ENCODE results near the gene TRAPPC11. TPM values are rescaled to one million over a fixed set of nuclear protein-coding genes. Genes with fewer than 3 reads are reported as not detected.

The TRAPPC11 gene
- total and polyA plus RNA-seq, 2 of the 13 experiments (the other 11 are each of a cell fraction or from before 2014, with no cell fraction given), result 18.0 to 23.2 TPM

GRCh38 chr4:183738081-183738673 is 79.1 kb downstream of the TRAPPC11 start (continued):
- TF ChIP-seq SOX13 (IDR thresholded peaks at IDR 0.05), result no peak
- TF ChIP-seq SOX13 (CRISPR knock-in tag; conservative IDR thresholded peaks at IDR 0.05 in 1 of 2, IDR thresholded peaks at IDR 0.05 in 1 of 2), result no peak
- no peak for TF ChIP-seq ZSCAN9 (CRISPR knock-in tag; IDR thresholded peaks at IDR 0.05; ENCODE audit: borderline replicate concordance)
- TF ChIP-seq DRAP1 (CRISPR knock-in tag; IDR thresholded peaks at IDR 0.05), result no peak
- TF ChIP-seq HOXD1 (CRISPR knock-in tag; IDR thresholded peaks at IDR 0.05), result no peak
- no peak for TF ChIP-seq ZFX (CRISPR knock-in tag; IDR thresholded peaks at IDR 0.05; ENCODE audit: low read depth)
- no peak for TF ChIP-seq ZNF703 (CRISPR knock-in tag; IDR thresholded peaks at IDR 0.05; ENCODE audit: borderline replicate concordance)
- TF ChIP-seq ZSCAN21 (CRISPR knock-in tag; IDR thresholded peaks at IDR 0.05; ENCODE audit: borderline replicate concordance), result no peak

- H4K20me1 ChIP-seq (ENCODE audit: insufficient read depth, low read length), result no peaks in the 10 kb centered on the region
- ChIA-PET POLR2A (no interaction called here), CTCF (ENCODE audit: low intra/inter-chr PET ratio, low total read pairs) (no interaction called here)
- no peak for FAIRE-seq
- ATAC-seq, result no peak
- BruUV-seq (replicated peaks), result no TSS peak
- H3K4me1 ChIP-seq (ENCODE audit: insufficient read depth, low read length), result no peaks in the 10 kb centered on the region
- no peak for DNase-seq (ENCODE audit: low spot score)
- no peak overlapping the region for H3K4me3 ChIP-seq (replicated peaks in 1 of 3; ENCODE audit: insufficient read depth in 1 of 3, low read depth in 2 of 3, low read length in 3 of 3)
- no peak overlapping the region for H3K4me2 ChIP-seq (ENCODE audit: low read depth, low read length)
- 76% methylated on average over 4 of the region's 4 CpGs for WGBS (ENCODE audit: low lambda C conversion rate)
- H3K27ac ChIP-seq (ENCODE audit: extremely low read length, insufficient read depth, low read length), result no peak overlapping the region
- TF ChIP-seq MAFK (conservative IDR thresholded peaks at IDR 0.05 in 1 of 2, IDR thresholded peaks at IDR 0.05 in 1 of 2; ENCODE audit: low read length in 2 of 2) (peak in 1 of 2 experiments; percentile 41; a peak in 2 of 4 replicates), ZNF431 (CRISPR knock-in tag; IDR thresholded peaks at IDR 0.05; ENCODE audit: borderline replicate concordance, low read depth) (no peak), HDAC2 (CRISPR knock-in tag; IDR thresholded peaks at IDR 0.05) (no peak), ZNF503 (CRISPR knock-in tag; IDR thresholded peaks at IDR 0.05) (no peak), GRHL1 (CRISPR knock-in tag; conservative IDR thresholded peaks at IDR 0.05) (no peak)
- H3K9ac ChIP-seq (ENCODE audit: insufficient read depth, low read depth, low read length), result no peak overlapping the region
- no peaks in the 10 kb centered on the region for H3K9me3 ChIP-seq (ENCODE audit: low read length)
- intact Hi-C loops (cut with micrococcal nuclease; ENCODE audit: unreplicated experiment) (no loop called here), in situ Hi-C loops (cut with HindIII; ENCODE audit: extremely low pct_ligation_motif_present, low pct_unique_long_range_greater_than_20kb) (no loop called here)
- no peak overlapping the region for H2AFZ ChIP-seq (ENCODE audit: low read length)
- H3K27me3 ChIP-seq (ENCODE audit: control insufficient read depth in 1 of 2, insufficient read depth in 2 of 2, low read length in 2 of 2), result no peaks in the 10 kb centered on the region
- no peaks in the 10 kb centered on the region for H3K36me3 ChIP-seq (replicated peaks in 1 of 2; ENCODE audit: control insufficient read depth in 1 of 2, insufficient read depth in 2 of 2, low read length in 2 of 2)
- H3K79me2 ChIP-seq (ENCODE audit: insufficient read depth, low read length), result no peaks in the 10 kb centered on the region
Measured at GRCh38 chr4:183738961-183739360, 79.9 kb downstream of the TRAPPC11 start.
